Inflammatory macrophage (primary cell): Measurements from ENCODE around the gene VPS52.
"Not testable (repeated sequence)": the region's sequence is repeated elsewhere in the genome, so short reads cannot be mapped to it uniquely, and the experiment has no call there.

Source experiments
- DNase-seq, 2 donors: peaks; one replicate each; pipeline ENCODE4 v3.0.0-alpha.2; 2020 to 2022

Gene VPS52

GRCh38 chr6:33279257-33279695, 7.6 kb upstream of the VPS52 start:
- peak; percentile 20 to 31 for DNase-seq

- DNase-seq, result no peak
Observed at GRCh38 chr6:33278810-33279209, 7.1 kb upstream of the VPS52 start.

GRCh38 chr6:33278392-33278741, 6.7 kb upstream of the VPS52 start:
- DNase-seq, result no peak

- no peak for DNase-seq
Observed at GRCh38 chr6:33277663-33278391, 6.2 kb upstream of the VPS52 start.

GRCh38 chr6:33276864-33277662, 5.4 kb upstream of the VPS52 start, which contains the start of gene B3GALT4:
B3GALT4 (plus strand) TSS chr6:33277123; CDS start chr6:33277420, 297 bp downstream.
- DNase-seq, result peak; percentile 70 to 80

GRCh38 chr6:33276581-33276863, 4.8 kb upstream of the VPS52 start:
- no peak for DNase-seq

- not testable (repeated sequence) for DNase-seq
Observed at GRCh38 chr6:33275795-33276580, 4.3 kb upstream of the VPS52 start.

GRCh38 chr6:33273924-33274902, 2.5 kb upstream of the VPS52 start:
- DNase-seq, result no peak

GRCh38 chr6:33273129-33273923, 1.6 kb upstream of the VPS52 start:
- no peak for DNase-seq

GRCh38 chr6:33272275-33273128, 826 bp upstream of the VPS52 start:
- DNase-seq, result no peak

- no peak for DNase-seq
Observed at GRCh38 chr6:33271117-33271467, 584 bp downstream of the VPS52 start.

- DNase-seq, result no peak
Observed at GRCh38 chr6:33264015-33264414, 7.7 kb downstream of the VPS52 start.

GRCh38 chr6:33262490-33262889, 9.2 kb downstream of the VPS52 start:
- not testable (repeated sequence) for DNase-seq

- no peak for DNase-seq
Observed at GRCh38 chr6:33259032-33259431, 12.6 kb downstream of the VPS52 start.

GRCh38 chr6:33254591-33254990, 17.1 kb downstream of the VPS52 start:
- no peak for DNase-seq

- DNase-seq, result peak in 1 of 2 donors; percentile 33
Observed at GRCh38 chr6:33252759-33253158, 18.9 kb downstream of the VPS52 start.

GRCh38 chr6:33251395-33252012, 20.2 kb downstream of the VPS52 start:
- no peak for DNase-seq

GRCh38 chr6:33250731-33251130, 20.9 kb downstream of the VPS52 start:
- no peak for DNase-seq

- peak in 1 of 2 donors; percentile 6 for DNase-seq
Observed at GRCh38 chr6:33249732-33250630, 21.7 kb downstream of the VPS52 start.
